C4-2B (cell line): ENCODE data around the gene CYP2C8.

Experiments
- H3K27ac ChIP-seq: fragments of 450-650 bp; 2 replicates; pipeline ENCODE4 v1.5.1; 2017
- ZFX ChIP-seq: fragments of 450-650 bp; IDR thresholded peaks from 2 replicates; pipeline ENCODE4 v1.6.1; 2017
- TF ChIP-seq, protein P1 (sequence below): fragments of 450-650 bp; conservative IDR thresholded peaks from 2 replicates; pipeline ENCODE4 v1.5.1; 2017; ENCODE audit warnings: mild to moderate bottlenecking

Gene CYP2C8

DNA sequence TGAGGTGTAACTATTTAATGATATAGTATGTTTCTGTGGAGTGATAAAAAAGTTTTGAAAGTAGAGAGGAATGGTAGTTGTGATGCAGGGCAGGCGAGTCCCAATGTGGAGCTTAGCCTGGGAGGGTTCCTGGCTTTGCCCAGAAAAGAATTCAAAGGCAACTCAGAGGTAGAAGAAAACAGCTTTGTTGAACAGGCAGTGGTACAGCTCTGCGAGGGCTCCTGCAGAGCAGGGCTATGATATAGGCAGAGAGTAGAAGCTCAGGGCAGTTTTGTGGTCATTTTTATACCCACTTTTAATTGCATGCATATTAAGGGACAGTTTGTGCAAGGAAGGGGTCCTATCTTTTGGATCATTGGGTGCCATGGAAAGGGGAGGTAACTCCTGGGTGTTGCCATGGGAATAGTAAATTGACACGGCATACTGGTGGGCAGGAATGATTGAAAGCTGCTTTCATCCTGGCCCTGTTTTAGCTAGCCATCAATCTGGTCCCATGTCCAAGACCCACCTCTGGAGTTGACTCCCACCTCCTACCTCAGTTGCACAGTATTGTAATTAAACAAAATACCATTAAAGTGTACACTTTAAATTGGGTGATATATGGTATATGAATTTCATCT lies 12.4 kb downstream of the CYP2C8 start:
- no peak for TF ChIP-seq ZFX
- TF ChIP-seq, protein P1, sequence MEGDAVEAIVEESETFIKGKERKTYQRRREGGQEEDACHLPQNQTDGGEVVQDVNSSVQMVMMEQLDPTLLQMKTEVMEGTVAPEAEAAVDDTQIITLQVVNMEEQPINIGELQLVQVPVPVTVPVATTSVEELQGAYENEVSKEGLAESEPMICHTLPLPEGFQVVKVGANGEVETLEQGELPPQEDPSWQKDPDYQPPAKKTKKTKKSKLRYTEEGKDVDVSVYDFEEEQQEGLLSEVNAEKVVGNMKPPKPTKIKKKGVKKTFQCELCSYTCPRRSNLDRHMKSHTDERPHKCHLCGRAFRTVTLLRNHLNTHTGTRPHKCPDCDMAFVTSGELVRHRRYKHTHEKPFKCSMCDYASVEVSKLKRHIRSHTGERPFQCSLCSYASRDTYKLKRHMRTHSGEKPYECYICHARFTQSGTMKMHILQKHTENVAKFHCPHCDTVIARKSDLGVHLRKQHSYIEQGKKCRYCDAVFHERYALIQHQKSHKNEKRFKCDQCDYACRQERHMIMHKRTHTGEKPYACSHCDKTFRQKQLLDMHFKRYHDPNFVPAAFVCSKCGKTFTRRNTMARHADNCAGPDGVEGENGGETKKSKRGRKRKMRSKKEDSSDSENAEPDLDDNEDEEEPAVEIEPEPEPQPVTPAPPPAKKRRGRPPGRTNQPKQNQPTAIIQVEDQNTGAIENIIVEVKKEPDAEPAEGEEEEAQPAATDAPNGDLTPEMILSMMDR = no peak
- no peak overlapping the region for H3K27ac ChIP-seq

DNA sequence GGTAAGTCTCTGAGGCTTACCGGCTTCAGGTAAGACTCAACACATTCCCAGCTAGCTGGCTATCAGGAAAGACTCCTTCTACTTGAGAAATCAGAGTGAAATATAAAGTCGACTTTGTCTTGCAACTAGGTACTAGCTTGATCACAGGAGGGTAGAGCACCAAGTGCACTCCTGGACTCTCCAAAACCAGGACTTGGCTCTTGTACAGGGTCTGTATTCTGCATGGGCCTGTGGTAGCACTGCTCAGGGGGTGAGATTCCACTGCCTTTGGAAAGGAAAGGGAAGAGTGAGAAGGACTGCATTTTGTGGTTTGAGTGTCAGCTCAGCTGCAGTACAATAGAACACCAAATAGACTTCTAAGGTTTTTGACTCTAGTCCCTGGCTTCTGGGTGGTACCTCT lies 19.4 kb downstream of the CYP2C8 start:
- TF ChIP-seq ZFX = no peak
- no peak overlapping the region for H3K27ac ChIP-seq

DNA sequence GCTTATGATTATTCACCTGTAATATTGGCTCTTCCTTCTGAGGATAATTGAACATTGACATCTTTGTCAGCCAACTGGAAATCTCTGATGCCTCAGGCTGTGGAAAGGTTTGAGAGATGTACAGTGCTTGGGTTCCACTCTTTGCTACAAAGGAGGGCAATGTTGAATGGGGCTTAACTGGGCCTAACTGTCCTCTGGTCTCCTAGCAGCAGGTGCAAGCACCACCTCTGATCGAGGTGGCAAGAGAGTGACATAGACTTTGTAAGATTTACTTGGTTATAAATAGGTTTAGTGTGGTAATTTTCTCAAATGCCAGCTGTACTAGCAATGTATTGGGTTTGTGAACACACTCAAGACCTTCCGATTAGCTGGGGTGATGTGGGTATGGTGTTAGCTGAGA lies 21.1 kb downstream of the CYP2C8 start:
- TF ChIP-seq ZFX = no peak
- TF ChIP-seq, protein P1 = no peak

DNA sequence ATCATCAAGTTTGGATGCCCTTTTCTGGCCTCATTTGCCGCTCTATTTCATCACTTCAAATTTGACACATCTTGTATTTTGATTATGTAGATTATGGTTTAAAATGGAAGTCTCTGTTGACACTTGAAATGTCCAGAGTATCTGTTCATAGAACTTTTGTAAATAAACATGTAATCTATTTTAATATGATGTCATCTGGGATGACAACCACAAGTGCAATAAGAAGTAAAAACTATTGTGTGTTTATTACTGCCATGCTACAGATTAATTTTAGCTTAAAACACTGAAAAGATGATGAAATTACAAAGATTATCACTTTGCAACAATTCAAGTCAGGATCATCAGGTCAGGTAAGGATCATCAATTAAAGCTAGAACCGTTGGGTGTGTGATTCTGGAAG lies 30.0 kb downstream of the CYP2C8 start:
- TF ChIP-seq, protein P1 = no peak
- TF ChIP-seq ZFX = no peak
- no peak overlapping the region for H3K27ac ChIP-seq

More for the DNA sequence above, 21.1 kb downstream of the CYP2C8 start:
- H3K27ac ChIP-seq = no peak overlapping the region

DNA sequence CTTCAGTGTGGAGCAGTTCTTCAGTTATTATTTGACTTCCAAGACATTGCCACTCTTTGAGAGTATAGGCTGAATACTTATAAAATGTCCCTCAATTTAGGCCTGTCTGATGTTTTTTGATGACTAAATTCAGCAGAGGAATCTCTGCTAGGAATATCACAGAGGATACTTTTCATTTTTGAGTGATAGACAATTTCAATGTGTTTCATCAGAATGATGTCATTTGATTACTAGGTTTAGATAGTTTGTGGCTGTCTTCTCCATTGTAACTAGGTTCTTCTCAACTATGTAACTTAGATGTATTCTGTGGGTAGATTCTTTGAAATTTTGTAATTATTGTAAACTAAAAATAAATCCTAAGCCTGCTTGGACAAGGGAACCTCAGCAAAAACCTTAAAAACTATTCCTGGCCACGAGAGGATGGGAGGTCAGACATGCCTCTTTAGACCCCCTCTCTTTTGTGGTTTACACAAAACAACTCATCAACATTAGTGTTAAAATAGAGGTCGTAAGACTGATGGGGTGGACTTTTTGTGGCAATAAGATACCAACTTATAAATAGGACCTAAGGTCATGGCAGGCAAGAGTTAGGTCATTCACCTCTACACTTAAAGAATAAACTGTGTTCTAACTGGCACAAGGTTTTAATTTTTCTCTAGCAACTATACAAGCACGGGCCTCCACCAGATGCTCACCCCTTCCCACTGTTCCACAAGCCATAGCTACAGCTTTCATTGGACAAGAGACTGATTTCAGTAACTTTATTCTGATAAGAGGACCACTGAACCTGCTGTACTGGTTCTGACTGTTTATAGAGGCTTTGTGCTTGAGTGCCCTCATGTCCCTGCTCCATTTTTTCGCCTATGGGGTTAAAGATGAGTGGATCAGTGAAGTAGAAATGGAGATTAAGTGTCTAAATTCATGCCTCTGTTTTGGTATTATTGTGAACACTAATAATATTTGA lies 33.7 kb downstream of the CYP2C8 start:
- no peak overlapping the region for H3K27ac ChIP-seq
- TF ChIP-seq ZFX = no peak
- TF ChIP-seq, protein P1 = no peak

DNA sequence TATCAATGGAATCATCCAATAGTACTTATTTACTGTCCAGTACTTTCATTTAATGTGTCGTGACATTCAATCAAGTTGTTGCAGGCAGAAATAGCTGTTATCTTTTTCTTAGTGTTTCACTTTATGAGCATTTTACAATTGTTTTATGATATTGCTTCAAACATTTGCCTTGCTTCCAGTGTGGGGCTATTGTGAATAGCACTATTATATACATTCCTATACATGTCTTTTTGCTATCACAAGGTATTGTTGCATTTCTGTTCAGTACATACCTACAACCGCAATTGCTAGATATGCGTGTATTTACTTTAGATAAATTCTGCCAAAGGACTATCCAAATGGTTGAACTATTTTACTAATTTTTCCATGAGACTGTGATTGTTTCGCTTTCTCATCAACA lies 34.9 kb downstream of the CYP2C8 start:
- no peak for TF ChIP-seq ZFX
- TF ChIP-seq, protein P1 = no peak
- H3K27ac ChIP-seq = no peak overlapping the region

DNA sequence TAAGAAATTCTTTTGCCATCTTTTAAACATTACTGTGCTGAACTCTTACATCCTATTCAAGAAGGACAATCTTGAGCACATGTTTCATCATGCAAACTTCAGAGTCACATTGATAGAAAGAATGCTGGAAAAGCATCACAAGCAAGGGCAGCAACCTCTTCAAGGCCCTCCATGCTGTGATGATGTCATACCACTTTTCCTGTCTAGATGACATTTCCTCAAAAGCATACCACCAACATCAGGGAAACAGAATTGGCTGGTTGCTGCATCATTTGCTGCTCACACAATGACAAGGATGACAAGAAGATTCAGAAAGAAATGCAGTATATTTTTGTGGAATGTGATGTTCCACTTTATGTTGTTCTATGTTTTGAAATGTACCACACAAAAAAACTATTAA lies 37.6 kb downstream of the CYP2C8 start:
- no peak for TF ChIP-seq ZFX
- TF ChIP-seq, protein P1 = no peak

More for the DNA sequence above, 37.6 kb downstream of the CYP2C8 start:
- no peak overlapping the region for H3K27ac ChIP-seq
